D341Med (cell line): Measurements from ENCODE around the gene EML2.

Source experiments
- DNase-seq: peaks from one replicate; pipeline ENCODE4 v3.0.0; 2012; ENCODE audit warnings: low spot score

Gene EML2

DNA sequence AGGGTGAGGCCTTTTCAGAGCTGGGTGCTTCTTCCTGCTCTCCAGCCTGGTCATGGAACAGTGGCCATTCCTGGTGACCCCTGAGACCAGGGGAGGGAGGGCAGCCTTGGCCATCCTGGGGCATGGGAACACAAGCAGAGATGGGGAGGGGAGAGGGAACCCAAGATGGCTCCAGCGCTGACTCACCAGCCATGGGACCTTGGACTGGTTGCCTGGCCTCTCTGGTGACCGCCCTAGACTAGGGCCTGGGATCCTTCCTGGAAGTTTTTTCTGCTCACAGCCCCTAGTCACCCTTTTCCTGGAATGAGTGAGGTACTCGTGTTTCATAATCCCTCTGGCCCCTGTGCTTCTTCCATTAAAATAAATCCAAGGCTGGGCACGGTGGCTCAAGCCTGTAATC lies 51.3 kb downstream of the EML2 start:
- DNase-seq, result peak; percentile 1

DNA sequence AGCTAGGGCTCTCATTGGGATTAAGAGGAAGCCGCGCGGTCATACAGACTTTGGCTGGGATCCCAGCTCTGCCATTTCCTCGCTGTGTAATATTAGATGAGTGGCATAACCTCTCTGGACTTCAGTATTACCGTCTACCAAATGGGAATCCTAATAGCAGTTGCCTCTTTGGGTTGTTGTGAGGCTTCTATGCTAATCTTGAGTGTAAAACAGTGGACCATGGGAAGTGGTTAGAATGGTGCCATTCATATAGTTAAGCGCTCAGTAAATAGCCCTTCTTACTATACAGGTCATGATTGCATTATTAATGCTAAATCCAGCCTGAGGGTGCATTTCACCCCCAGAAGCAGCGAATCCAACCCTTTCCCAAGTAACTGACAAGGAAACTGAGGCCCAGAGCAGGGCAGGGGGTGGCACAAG lies 54.0 kb downstream of the EML2 start:
- no peak for DNase-seq

DNA sequence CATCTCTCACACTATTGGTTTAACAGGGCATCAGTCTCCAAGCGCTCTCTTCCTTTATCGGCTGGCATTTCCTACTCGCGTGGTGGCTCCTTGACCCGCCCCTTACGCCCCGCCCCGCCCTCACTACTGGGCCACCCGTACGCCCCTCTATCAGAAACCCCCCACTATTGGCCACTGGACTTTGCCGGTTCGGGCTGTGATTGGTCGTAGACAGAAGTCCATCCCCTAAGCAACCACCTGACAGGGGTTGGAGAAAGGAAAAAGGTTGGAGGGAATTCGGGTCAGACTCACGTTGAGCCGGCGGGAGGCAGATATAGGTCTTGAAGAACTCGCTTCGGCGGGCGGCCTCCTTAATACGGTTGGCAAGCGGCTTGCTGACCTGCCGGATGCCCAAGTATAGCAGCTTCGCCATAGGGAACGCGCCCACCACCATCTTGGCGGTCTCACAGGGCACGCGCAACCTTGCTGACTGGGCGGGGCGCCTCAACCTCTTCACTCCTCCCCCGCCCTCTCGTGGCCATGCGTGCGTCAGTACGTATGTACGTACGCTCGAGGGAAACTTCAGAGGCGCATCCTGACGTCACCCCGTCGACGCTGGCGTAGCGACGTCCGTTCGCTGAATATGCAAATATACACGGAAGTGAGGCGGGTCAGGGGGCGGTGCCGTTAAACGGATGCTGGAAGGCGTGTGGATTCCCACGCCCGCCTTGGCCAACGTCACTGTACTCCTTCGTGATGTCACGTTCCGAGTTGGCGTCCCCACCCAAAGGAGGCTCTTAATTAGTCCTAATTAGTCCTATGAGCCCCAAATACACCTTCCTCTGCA lies 54.7 kb downstream of the EML2 start, which contains the start of gene OPA3:
TSS of gene OPA3 (minus strand) at position 471 of the 826 bp plus-strand sequence. CDS start at position 433, 38 bp downstream.
- DNase-seq, result peak; percentile 95

DNA sequence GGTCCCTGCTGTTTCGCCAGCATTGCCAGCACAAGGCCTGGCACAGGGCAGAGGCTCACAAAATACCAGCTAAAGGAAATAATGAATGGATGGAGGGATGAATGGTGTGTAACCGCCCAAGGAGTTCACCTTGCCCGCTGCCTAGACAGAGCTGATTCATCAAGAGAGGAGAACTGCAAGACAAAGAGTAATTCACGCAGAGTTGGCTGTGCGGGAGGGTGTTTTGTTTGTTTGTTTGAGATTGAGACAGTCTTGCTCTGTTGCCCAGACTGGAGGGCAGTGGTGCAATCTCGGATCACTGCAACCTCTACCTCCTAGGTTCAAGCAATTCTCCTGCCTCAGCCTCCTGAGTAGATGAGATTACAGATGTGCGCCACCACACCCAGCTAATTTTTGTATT lies 57.6 kb downstream of the EML2 start:
- DNase-seq, result no peak

DNA sequence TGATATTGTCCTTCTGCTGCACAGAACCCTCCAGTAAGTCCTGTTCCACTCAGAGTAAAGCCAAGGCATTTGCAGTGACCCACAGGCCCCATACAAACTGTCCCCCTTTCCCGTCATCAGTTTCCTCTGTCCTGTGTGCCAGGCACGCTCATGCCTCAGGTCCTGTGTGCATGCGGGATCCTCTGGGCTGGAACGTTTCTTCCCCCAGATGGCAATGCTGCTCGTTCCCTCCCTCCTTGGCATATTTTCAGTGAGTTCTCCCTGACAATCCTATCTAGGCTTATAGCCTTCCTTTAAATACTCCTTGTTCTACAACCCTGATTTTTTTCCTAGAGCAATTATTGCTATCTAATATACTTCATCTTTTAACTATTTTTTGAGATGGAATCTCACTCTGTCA lies 60.3 kb downstream of the EML2 start:
- DNase-seq, result no peak

DNA sequence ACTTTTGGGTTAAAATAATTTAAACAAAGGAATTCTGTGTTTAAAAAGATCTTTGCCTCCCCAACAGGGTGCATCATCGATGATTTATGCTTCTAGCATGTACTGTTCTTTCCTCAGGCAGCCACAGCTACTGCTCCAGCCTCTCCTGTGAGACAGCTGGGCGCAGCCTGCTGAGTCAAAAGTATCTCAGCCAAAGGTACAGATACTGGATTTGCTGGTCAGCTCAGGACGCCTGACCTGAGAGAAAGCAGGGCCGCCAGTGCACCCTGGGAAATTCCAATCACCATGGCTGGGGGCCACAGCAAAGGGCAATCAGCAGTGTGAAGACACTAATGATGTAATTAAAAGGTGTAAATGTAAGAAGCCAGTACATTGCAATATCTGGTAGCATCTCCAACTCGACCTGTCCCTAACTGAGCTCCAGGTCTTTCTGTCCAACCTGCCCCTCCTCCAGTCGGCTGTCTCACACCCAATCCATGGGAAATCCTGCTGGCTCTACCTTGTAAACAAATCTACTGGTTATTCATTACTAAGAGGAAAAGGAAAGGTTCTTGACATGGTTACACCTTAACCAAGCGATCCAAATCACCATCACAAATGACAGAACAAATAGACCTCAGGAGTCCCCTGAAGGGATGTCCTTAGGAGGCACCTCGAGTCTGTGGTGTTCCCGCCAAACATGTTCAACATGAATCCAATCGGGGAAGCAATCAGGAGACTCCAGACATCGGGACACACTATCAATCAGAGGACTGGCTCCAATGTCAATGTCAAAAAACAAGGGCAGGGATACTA lies 61.9 kb downstream of the EML2 start:
- DNase-seq, result no peak

DNA sequence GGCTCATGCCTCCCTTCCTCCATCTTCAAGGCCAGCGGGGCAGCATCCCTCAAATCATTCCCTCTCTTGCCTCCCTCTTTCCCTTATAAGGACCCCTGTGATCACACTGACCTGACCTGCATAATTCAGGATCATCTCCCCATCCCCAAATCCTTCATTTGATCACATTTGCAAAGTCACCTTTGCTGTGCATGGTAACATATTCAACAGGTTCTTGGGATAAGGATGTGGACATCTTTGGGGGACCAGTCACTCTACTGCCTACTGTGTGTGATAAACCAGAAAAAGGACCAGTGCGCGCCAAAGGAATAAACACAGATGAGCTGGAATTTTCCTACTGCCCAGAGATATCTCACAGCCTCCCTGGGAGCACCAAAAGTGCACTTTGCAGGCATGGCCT lies 62.5 kb downstream of the EML2 start:
- no peak for DNase-seq

DNA sequence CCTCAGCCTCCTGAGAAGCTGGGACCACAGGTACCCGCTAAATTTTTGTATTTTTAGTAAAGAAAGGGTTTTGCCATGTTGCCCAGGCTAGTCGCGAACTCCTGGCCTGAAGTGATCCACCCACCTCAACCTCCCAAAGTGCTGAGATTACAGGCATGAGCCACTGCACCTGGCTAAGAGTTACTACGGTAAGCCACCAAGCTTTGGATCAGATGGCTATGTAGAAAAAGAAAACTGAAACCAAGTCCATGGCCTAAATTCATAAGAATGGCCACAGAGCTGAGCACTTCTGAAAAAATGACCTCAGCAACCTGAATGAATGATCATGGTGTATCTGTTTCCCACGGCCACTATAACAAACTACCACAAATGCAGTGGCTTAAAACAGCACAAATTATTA lies 64.0 kb downstream of the EML2 start:
- no peak for DNase-seq

DNA sequence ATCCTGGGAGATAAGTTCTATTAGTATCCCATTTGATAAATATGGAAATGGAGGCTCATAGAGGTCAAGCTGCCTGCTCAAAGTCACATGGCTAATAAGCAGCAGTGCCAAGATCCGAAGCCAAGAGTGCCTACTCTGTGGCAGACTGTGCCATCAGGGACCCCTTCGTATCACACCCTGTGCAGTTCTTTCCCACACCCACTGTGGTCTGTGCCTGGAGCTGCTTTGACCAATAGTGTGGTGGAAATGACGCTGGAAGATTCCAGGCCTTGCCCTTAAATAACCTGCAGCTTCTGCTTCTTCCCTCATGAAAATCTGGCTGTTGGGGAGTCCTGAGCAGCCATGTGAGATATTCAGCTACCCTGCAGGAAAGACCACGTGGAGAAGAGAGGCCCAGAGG lies 64.7 kb downstream of the EML2 start:
- DNase-seq, result no peak

DNA sequence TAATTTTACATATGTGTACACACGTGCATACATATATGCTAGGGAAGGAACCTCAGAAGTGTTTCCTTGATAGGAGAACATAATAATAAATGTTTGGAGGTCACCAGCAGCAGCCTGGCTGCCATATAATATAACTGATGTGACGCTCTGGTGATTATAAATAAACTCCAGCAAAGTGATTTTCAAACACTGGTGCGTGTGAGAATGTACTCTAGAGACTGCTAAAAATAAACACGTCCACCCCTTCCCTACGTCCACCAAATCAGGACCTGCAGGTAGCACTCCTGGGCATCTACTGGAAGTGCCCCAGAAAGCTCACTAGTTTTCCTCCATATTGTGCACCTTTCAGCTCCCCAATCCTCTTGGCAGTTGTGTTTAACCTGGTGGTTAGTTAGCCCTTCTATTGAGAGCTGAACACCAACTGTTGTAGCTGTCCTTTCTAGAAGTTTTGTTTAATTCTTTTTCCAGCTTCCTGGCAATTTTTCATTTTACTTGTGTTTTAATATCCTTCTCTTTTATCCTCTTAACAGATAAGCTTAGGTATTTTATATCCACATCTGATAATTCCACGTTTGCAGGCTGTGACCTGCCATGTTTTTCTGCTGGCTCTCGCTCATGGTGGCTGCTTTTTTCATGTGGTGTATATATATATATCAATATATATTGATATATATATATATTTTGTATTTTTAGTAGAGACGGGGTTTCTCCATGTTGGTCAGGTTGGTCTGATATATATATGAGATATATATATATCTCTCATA lies 67.6 kb downstream of the EML2 start:
- DNase-seq, result no peak

DNA sequence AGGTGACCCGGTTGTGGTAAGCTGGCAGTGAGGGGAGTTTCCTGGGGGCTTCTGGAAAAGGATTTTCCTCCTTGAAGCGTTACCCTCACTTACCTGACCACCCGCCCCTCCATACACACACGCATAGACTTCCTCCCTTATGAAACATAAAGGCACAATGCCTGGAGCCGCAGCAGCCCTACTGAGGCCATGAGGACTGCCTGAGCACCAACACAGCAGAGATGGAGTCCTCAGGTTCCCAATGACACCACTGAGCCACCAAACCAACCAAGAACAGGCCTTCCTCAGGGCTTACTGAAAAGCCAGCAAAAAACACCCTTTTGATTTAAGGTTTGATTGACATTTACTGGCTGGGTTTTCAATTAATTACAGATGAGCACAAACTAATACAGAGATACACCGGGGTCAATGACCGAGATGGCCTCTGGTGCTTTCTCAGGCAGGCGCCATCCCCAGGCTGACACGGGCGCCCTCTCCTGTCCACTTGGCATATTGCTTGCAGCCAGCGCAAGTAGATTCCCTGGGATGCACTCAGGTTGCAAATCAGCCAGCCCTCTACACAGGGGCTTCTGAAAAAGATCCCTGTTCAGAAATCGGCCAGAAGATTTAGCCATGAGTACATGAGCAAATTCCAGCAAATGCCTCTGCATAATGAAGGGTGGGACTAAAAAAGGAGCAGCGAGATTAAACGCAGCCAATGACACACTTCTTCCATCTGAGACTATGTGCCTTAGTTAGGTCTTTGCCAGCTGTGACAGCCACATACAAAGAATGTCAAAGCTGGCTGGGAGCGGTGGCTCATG lies 69.4 kb downstream of the EML2 start:
- peak; percentile 80 for DNase-seq

DNA sequence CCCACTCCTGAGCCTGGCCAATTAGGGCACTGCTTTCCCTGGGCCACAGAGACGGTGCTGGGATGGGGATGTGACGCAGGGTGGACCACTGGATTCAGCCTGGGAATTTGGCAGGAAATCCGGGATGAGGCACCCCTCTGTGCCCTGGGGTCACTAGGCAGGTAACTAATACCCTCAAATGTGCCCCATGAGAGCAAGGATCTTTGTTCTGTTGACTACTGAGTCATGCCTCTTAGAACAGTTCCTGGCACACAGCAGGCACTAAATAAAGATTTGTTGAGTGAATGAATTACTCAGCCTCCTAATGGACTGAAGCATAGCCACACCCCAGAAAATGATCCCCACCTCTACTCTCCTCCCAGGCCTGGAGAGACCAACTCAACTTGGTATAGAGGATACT lies 70.5 kb downstream of the EML2 start:
- no peak for DNase-seq

DNA sequence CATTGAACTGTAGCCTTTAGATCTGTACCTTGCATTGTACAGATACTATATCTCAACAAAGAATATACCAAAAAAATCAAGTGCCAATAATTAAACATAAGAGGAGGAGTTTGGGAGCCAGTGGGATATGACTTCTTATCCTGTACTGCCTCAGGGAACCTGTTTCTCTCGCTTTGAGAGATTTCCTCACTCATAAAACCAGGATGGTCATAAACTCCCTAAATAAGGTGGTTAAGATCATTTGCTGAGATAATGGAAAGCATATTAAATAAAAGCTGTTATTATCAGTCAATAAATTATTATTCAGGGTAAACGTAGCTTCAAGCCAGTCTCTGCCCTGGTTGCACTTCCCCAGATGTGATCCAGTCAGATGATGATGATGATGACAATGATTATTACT lies 71.6 kb downstream of the EML2 start:
- DNase-seq, result no peak

DNA sequence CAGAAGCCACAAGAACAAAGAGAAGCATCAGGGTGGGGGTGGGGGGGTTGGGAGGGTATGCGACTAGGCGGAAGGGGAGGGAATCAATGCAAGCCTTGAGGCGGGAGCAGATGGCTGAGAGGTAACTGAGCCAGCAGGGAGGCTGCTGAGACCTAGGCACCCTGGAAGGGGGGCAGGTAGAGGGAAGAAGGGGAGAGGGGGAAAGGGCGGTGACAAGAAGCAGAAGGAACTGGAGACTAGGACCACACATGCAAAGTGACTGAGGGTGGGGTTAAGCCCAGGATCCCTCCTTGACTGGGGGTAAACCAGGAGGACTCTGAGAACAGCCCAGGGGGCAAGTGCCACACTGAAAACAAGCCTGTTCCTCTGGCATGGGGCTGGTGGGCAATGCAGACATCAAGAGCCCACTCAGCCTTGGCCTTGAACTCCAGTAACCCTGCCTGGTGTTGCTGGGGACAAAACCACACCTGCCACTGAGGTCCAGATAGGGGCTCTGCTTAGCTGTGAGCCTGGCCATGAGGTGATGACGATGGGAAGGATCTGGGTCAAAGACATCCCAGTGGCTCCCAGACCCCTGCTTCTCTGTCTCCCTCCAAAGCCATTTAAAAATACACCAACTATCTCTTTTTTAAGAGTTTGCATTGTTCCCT lies 74.9 kb downstream of the EML2 start:
- DNase-seq, result no peak

DNA sequence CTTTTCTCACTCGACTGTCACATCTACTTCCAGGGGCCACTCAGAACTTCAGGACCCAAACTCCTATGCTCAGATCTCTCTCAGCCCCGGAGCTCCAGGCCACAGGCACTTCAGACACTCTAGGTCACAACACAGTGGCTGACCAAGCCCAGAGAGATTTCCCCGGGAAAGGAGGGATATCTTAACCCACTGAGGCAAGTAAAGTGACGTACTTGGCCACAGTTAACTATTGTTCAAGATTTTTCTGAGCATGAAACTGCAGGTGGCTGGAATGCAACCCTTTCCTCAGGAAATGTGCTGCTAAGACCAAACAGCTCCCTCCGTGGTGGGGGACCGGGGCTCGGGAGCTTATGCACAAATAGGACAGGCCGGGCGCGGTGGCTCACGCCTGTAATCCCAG lies 78.5 kb downstream of the EML2 start:
- DNase-seq, result no peak

DNA sequence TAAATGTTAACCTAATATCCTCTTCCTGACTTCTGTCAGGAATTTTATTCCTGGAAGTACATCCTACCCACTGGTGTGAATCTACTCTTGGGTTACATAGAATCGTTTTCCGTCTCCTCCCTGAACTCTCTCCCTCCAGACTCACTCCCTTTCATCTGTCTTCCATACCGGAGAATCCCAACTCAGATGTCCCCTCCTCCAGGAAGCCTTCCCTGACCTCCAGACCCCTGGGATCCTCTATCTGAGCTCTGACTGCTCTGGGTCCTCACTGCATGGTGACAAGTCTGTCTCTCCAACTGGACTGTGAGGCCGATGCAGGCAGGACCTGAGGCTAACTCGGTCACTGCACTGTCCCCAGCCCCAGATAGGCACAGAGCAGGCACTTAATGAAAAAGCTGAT lies 79.2 kb downstream of the EML2 start:
- DNase-seq, result no peak
